Smooth muscle cell (in vitro differentiated cells): ENCODE measurements around the gene SELENOO. TPM values are rescaled to one million over a fixed set of nuclear protein-coding genes. Genes with fewer than 3 reads are reported as not detected.
"Not testable (repeated sequence)": the region's sequence is repeated elsewhere in the genome, so short reads cannot be mapped to it uniquely, and the experiment has no call there.

Experiments used
- DNase-seq: peaks from one replicate; lab custom pipeline; 2025; ENCODE audit not compliant: unreplicated experiment; lab: John Stamatoyannopoulos, UW
- H2AFZ ChIP-seq: fragments of 200-600 bp; sonication (generic); 2 replicates; pipeline ENCODE4 v1.6.0; 2016; ENCODE audit warnings: antibody characterized with exemption, low read depth, mild to moderate bottlenecking
- H3F3A ChIP-seq: fragments of 200-600 bp; sonication (generic); 2 replicates; pipeline ENCODE4 v1.6.0; 2017; ENCODE audit warnings: antibody characterized with exemption, low read depth
- H3K27ac ChIP-seq: fragments of 200-600 bp; sonication (generic); 2 replicates; pipeline ENCODE4 v1.5.1; 2016; ENCODE audit warnings: low read depth, mild to moderate bottlenecking
- H3K27me3 ChIP-seq: fragments of 200-600 bp; sonication (generic); 2 replicates; pipeline ENCODE4 v1.6.1; 2016; ENCODE audit warnings: low read depth, mild to moderate bottlenecking
- H3K36me3 ChIP-seq: fragments of 200-600 bp; sonication (generic); 2 replicates; pipeline ENCODE4 v1.5.1; 2016; ENCODE audit warnings: low read depth
- H3K4me1 ChIP-seq: fragments of 200-600 bp; sonication (generic); 2 replicates; pipeline ENCODE4 v1.5.1; 2016; ENCODE audit warnings: low read depth
- H3K4me2 ChIP-seq: fragments of 200-600 bp; sonication (generic); 2 replicates; pipeline ENCODE4 v1.6.0; 2016; ENCODE audit warnings: mild to moderate bottlenecking
- H3K4me3 ChIP-seq: fragments of 200-600 bp; sonication (generic); 2 replicates; pipeline ENCODE4 v1.5.1; 2016; ENCODE audit warnings: mild to moderate bottlenecking
- H3K79me2 ChIP-seq: fragments of 200-600 bp; sonication (generic); 2 replicates; pipeline ENCODE4 v1.6.0; 2016; ENCODE audit warnings: low read depth, mild to moderate bottlenecking
- H3K9ac ChIP-seq: fragments of 200-600 bp; sonication (generic); 2 replicates; pipeline ENCODE4 v1.6.0; 2016; ENCODE audit warnings: low read depth
- H3K9me3 ChIP-seq: fragments of 200-600 bp; sonication (generic); replicated peaks from 2 replicates; pipeline ENCODE4 v1.5.1; 2016; ENCODE audit warnings: low read depth
- H4K20me1 ChIP-seq: fragments of 200-600 bp; sonication (generic); 2 replicates; pipeline ENCODE4 v1.6.0; 2016; ENCODE audit warnings: low read depth
- CTCF ChIP-seq: fragments of 200-600 bp; sonication (generic); IDR thresholded peaks from 2 replicates; pipeline ENCODE4 v1.5.1; 2017; ENCODE audit warnings: borderline replicate concordance, mild to moderate bottlenecking, antibody characterized with exemption; ENCODE audit not compliant: insufficient read depth, poor library complexity, severe bottlenecking
- WGBS: methylation state at CpG from one replicate; pipeline ENCODE4 v1.1.7; 2016; ENCODE audit warnings: low lambda C conversion rate; 5-methylcytosine and 5-hydroxymethylcytosine counted together
- polyA plus RNA-seq: library from polyadenylated mRNA; unstranded; fragments of >200 nt; fragmentation: Nextera tagmentation; extraction: Ambion mirVana; gene quantifications from 2 replicates; pipeline ENCODE4 v1.2.1, GENCODE V29; 2016
- total RNA-seq: library from RNA; depleted of rRNA; stranded (reverse); fragments of >200 nt; gene quantifications from 2 replicates; pipeline ENCODE4 v1.2.3, GENCODE V29; 2014

The SELENOO gene
- total and polyA plus RNA-seq, 2 experiments from 2014 or later = 9.0 to 21.3 TPM

- H3F3A ChIP-seq = no peaks in the 10 kb centered on the region
- H2AFZ ChIP-seq = no peak overlapping the region
- 74% methylated on average over 10 of the region's 11 CpGs for WGBS
- no peak overlapping the region for H3K27ac ChIP-seq
- H3K36me3 ChIP-seq = no peaks in the 10 kb centered on the region
- H3K9me3 ChIP-seq = no peaks in the 10 kb centered on the region
- H3K4me2 ChIP-seq = no peak overlapping the region
- H3K4me1 ChIP-seq = no peaks in the 10 kb centered on the region
- no peak for DNase-seq
- no peaks in the 10 kb centered on the region for H3K27me3 ChIP-seq
- H3K9ac ChIP-seq = no peak overlapping the region
- no peak for TF ChIP-seq CTCF
- H3K79me2 ChIP-seq = no peaks in the 10 kb centered on the region
- H4K20me1 ChIP-seq = no peaks in the 10 kb centered on the region
- H3K4me3 ChIP-seq = no peak overlapping the region
These were observed 32.9 kb upstream of the SELENOO start for GRCh38 chr22:50167689-50168489.

- H3K4me1 ChIP-seq, H4K20me1 ChIP-seq, H3F3A ChIP-seq, H3K4me2 ChIP-seq, H3K27me3 ChIP-seq, H2AFZ ChIP-seq, H3K9me3 ChIP-seq, DNase-seq, H3K27ac ChIP-seq, H3K79me2 ChIP-seq, H3K36me3 ChIP-seq, H3K4me3 ChIP-seq, H3K9ac ChIP-seq: not testable (repeated sequence)
- WGBS = 84% methylated on average over 5 of the region's 5 CpGs
These were observed 32.2 kb upstream of the SELENOO start for GRCh38 chr22:50168490-50169180.

- Histone ChIP-seq H3K79me2 (no peaks in the 10 kb centered on the region), H3K36me3 (no peaks in the 10 kb centered on the region), H3K27ac (no peak overlapping the region), H3K9me3 (no peaks in the 10 kb centered on the region), H3K4me3 (peak overlapping the region; percentile 55), H3K9ac (no peak overlapping the region), H3F3A (no peaks in the 10 kb centered on the region), H3K4me1 (no peaks in the 10 kb centered on the region), H3K27me3 (no peaks in the 10 kb centered on the region), H2AFZ (peak overlapping the region; percentile 49), H4K20me1 (no peaks in the 10 kb centered on the region), H3K4me2 (peak overlapping the region; percentile 90)
- WGBS = 20% methylated on average over 22 of the region's 36 CpGs
- DNase-seq = no peak
- TF ChIP-seq CTCF = no peak
These were observed 31.5 kb upstream of the SELENOO start for GRCh38 chr22:50169181-50169759.

- Histone ChIP-seq H3K27me3 (no peaks in the 10 kb centered on the region), H3K4me2 (peak overlapping the region; percentile 90), H3K36me3 (no peaks in the 10 kb centered on the region), H3K27ac (no peak overlapping the region), H2AFZ (no peak overlapping the region), H3F3A (no peaks in the 10 kb centered on the region), H3K9ac (no peak overlapping the region), H3K79me2 (no peaks in the 10 kb centered on the region), H3K4me1 (no peaks in the 10 kb centered on the region), H4K20me1 (no peaks in the 10 kb centered on the region), H3K9me3 (no peaks in the 10 kb centered on the region), H3K4me3 (peak overlapping the region; percentile 55)
- no peak for TF ChIP-seq CTCF
- DNase-seq = no peak
- WGBS = 2% methylated on average over 15 of the region's 70 CpGs
These were observed 31.0 kb upstream of the SELENOO start for GRCh38 chr22:50169774-50170341.
